ENCODE results near the gene SMIM15.

- TF ChIP-seq RFX5 (IDR thresholded peaks at IDR 0.05; ENCODE audit: low read depth, low read length), result no peak
- TF ChIP-seq CTCF (conservative IDR thresholded peaks at IDR 0.05; ENCODE audit: low read depth, low read length), result no peak
- TF ChIP-seq ELK1 (IDR thresholded peaks at IDR 0.05; ENCODE audit: borderline replicate concordance, low read depth, low read length), result no peak
- no peak for TF ChIP-seq POLR2A (IDR thresholded peaks at IDR 0.05; ENCODE audit: low read depth, low read length)
- TF ChIP-seq MXI1 (IDR thresholded peaks at IDR 0.05; ENCODE audit: borderline replicate concordance, low read depth, low read length), result no peak
- TF ChIP-seq USF2 (IDR thresholded peaks at IDR 0.05; ENCODE audit: low read depth, low read length), result no peak
- no peak for TF ChIP-seq CHD1 (IDR thresholded peaks at IDR 0.05; ENCODE audit: low read depth, low read length)
- TF ChIP-seq BHLHE40 (IDR thresholded peaks at IDR 0.05; ENCODE audit: low read depth, low read length), result no peak
- no peak for TF ChIP-seq RCOR1 (IDR thresholded peaks at IDR 0.05; ENCODE audit: insufficient replicate concordance, low read length)
- no peak for TF ChIP-seq MAFK (IDR thresholded peaks at IDR 0.05; ENCODE audit: low read depth, low read length)
Measured at GRCh38 chr5:61200582-61201155, 38.4 kb upstream of the SMIM15 start.
